Immature natural killer cell (primary cell): ENCODE measurements around the gene HKDC1. TPM values are rescaled to one million over a fixed set of nuclear protein-coding genes. Genes with fewer than 3 reads are reported as not detected.
"Not testable (repeated sequence)": the region's sequence is repeated elsewhere in the genome, so short reads cannot be mapped to it uniquely, and the experiment has no call there.

Source experiments
- DNase-seq, 3 donors: peaks; one replicate each; pipeline ENCODE4 v3.0.0; 2022; ENCODE audit warnings: mixed read lengths in 1 of 3
- H3K27ac Mint-ChIP-seq, 6 donors: one replicate each; pipeline ENCODE4 v1.8.0; 2020; ENCODE audit warnings: mixed read lengths in 6 of 6, mild to moderate bottlenecking in 5 of 6, inconsistent platforms in 4 of 6, moderate library complexity in 3 of 6
- H3K27me3 Mint-ChIP-seq, 3 donors: one replicate each; pipeline ENCODE4 v1.8.0; 2020 to 2021; ENCODE audit warnings: low read depth in 3 of 3, mild to moderate bottlenecking in 3 of 3, mixed read lengths in 3 of 3, moderate library complexity in 3 of 3, inconsistent platforms in 1 of 3
- H3K36me3 Mint-ChIP-seq, 3 donors: one replicate each; pipeline ENCODE4 v1.8.0; 2020; ENCODE audit warnings: mixed read lengths in 3 of 3, inconsistent platforms in 2 of 3, mild to moderate bottlenecking in 2 of 3
- H3K4me1 Mint-ChIP-seq, 2 donors: one replicate each; pipeline ENCODE4 v1.8.0; 2020; ENCODE audit warnings: inconsistent platforms in 2 of 2, mild to moderate bottlenecking in 2 of 2, mixed read lengths in 2 of 2, moderate library complexity in 1 of 2
- H3K4me3 Mint-ChIP-seq, 5 donors: one replicate each; pipeline ENCODE4 v1.8.0; 2020; ENCODE audit warnings: mild to moderate bottlenecking in 5 of 5, mixed read lengths in 5 of 5, inconsistent platforms in 3 of 5, moderate library complexity in 3 of 5
- H3K9me3 Mint-ChIP-seq, 6 donors: one replicate each; pipeline ENCODE4 v1.8.0; 2020; ENCODE audit warnings: mild to moderate bottlenecking in 6 of 6, mixed read lengths in 6 of 6, inconsistent platforms in 4 of 6, moderate library complexity in 3 of 6
- polyA plus RNA-seq, 3 donors: library from polyadenylated mRNA; unstranded; fragments of 300-500 nt; fragmentation: Illumina TruSeq; gene quantifications; one replicate each; pipeline ENCODE4 v1.2.3, GENCODE V29; 2021

The HKDC1 gene
- polyA plus RNA-seq, 3 donors from 2014 or later = 0.16 TPM; not detected in 2

DNA sequence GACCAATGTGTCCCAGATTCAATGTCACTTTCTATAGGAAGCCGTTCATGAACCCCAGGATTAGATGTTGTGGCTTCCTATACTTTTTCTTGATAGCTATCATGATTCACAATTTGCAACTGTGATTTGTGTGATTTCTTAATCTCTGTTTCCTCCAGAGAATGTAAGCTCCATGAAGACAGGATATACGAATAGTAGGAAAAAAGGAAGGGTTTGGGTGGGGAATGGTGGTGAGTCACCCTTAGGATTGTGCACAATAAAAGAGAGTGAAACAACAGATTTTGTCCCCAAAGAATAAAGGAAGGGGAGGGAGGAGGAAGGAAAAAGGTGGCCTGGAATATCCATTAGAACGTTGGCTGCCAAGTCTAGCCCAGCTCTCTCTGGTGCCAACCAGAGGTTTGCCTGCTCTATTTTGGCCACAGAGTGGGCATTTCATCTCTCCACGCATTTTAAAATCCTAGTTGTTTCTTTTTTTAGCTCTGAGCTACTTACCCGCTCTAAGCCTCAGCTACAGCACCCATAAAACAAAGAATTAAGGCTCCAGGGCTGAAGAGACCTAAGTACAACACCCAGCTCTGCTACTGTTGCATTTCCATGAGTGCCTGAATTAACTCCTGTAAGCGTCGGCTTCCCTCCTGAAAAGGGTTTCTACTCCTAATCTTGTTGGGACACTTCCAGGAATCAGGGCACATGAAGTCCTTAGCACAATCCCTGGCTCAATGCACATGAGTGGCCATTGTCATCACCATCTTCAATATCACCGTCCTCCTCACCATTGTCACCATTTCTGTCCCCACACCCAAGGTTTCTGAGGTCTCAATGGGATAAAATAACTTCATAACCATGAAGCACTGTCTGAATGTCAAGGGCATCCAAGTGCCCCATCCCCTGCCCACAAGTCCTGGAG, 61.6 kb downstream of the HKDC1 start:
- H3K9me3 Mint-ChIP-seq = no peaks in the 10 kb centered on the region
- no peaks in the 10 kb centered on the region for H3K36me3 Mint-ChIP-seq
- H3K27me3 Mint-ChIP-seq = peaks cover 0 to 5% (median 2%) of the 10 kb centered on the region in 3 donors
- no peak for DNase-seq
- H3K4me3 Mint-ChIP-seq = no peak overlapping the region
- no peaks in the 10 kb centered on the region for H3K4me1 Mint-ChIP-seq
- no peak overlapping the region for H3K27ac Mint-ChIP-seq

- not testable (repeated sequence) for H3K36me3 Mint-ChIP-seq, H3K9me3 Mint-ChIP-seq, H3K27ac Mint-ChIP-seq, H3K27me3 Mint-ChIP-seq, DNase-seq, H3K4me1 Mint-ChIP-seq, H3K4me3 Mint-ChIP-seq
These were observed 64.3 kb downstream of the HKDC1 start for GRCh38 chr10:69284402-69284801.

DNA sequence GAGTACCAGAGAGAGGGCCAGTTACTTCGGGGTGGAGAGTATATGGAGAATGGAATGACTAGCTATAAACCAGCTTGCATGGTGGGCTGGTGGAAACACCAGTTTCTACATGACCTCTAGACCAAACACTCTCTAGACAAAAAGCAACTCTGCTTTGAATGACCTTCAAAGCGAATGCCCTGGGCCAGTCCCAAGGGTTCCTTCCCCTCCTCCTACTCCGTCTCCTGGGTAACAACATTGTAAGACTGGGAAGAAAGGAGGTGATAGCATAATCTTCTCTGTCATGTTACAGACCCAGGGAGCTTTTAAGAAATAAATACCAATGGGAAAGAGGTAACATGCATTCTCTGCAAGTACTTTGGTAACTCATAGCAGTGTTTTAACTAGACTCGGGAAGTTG, 65.6 kb downstream of the HKDC1 start:
- Mint-ChIP-seq H3K4me3 (no peak overlapping the region), H3K27me3 (peaks cover 0 to 8% (median 2%) of the 10 kb centered on the region in 3 donors), H3K4me1 (no peaks in the 10 kb centered on the region), H3K27ac (no peak overlapping the region), H3K36me3 (no peaks in the 10 kb centered on the region), H3K9me3 (no peaks in the 10 kb centered on the region)
- no peak for DNase-seq

GRCh38 chr10:69287181-69287580, 67.0 kb downstream of the HKDC1 start:
- Mint-ChIP-seq H3K36me3 (no peaks in the 10 kb centered on the region), H3K4me1 (no peaks in the 10 kb centered on the region), H3K27me3 (peaks cover 0 to 3% (median 2%) of the 10 kb centered on the region in 3 donors), H3K4me3 (no peak overlapping the region), H3K27ac (no peak overlapping the region), H3K9me3 (no peaks in the 10 kb centered on the region)
- DNase-seq = no peak

DNA sequence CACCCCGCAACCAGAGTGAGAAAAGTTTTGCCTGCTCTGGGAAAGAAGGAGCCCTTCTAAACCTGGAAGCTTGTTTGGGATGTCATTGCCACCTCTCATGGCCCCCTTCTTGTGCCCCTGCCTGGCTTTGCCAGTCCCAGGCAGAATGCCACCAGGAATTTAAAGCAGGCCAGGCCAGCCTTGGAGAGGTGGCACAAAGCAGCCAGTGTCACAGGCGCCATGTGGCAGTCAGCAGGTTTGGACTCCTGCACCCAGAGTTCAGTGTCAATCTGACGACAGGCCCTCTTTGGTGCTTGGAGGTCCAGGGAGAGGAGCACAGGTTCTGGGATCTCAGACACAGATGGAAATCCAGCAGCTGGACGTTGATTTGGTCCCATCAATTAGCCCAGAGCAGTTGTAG, 70.9 kb downstream of the HKDC1 start:
- Mint-ChIP-seq H3K9me3 (no peaks in the 10 kb centered on the region), H3K36me3 (no peaks in the 10 kb centered on the region), H3K27ac (no peak overlapping the region), H3K27me3 (peaks cover under 1 to 3% (median 2%) of the 10 kb centered on the region in 3 donors), H3K4me3 (no peak overlapping the region), H3K4me1 (no peaks in the 10 kb centered on the region)
- no peak for DNase-seq

DNA sequence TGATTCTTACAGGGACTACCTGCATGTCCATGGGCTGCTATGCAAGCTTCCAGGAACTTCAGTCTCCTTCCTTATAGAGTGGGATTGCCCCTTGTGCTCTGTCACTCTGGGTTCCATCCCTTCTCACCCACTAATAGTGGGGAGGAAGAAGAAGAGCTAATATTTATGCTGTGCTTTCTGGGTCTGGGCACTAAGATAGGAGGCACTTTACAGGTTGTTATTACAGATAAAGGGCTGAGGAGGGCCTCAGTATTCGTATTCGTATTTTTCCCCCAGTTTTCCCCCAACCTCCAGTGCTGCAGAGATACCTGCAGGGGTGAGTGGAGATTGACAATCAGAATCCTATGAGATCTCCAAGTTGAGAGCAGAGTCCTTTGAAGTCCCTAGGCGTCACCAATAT, 72.3 kb downstream of the HKDC1 start:
- no peak for DNase-seq
- H3K27me3 Mint-ChIP-seq = peaks cover 0 to 4% (median 3%) of the 10 kb centered on the region in 3 donors
- H3K36me3 Mint-ChIP-seq = no peaks in the 10 kb centered on the region

GRCh38 chr10:69295027-69295636, 75.0 kb downstream of the HKDC1 start:
- H3K36me3 Mint-ChIP-seq = no peaks in the 10 kb centered on the region

More for the DNA sequence above, 72.3 kb downstream of the HKDC1 start:
- Mint-ChIP-seq H3K4me3 (no peak overlapping the region), H3K9me3 (no peaks in the 10 kb centered on the region), H3K4me1 (no peaks in the 10 kb centered on the region), H3K27ac (no peak overlapping the region)

GRCh38 chr10:69303632-69304051, 83.5 kb downstream of the HKDC1 start:
- no peak for DNase-seq
- Mint-ChIP-seq H3K4me3 (no peak overlapping the region), H3K9me3 (no peaks in the 10 kb centered on the region), H3K4me1 (no peaks in the 10 kb centered on the region), H3K36me3 (no peaks in the 10 kb centered on the region), H3K27ac (no peak overlapping the region), H3K27me3 (peaks cover 0 to 6% (median 2%) of the 10 kb centered on the region in 3 donors)

More at GRCh38 chr10:69295027-69295636, 75.0 kb downstream of the HKDC1 start:
- Mint-ChIP-seq H3K4me1 (no peaks in the 10 kb centered on the region), H3K9me3 (no peaks in the 10 kb centered on the region), H3K27me3 (peaks cover 0 to 4% (median 3%) of the 10 kb centered on the region in 3 donors), H3K4me3 (no peak overlapping the region), H3K27ac (no peak overlapping the region)
- DNase-seq = no peak

- Mint-ChIP-seq H3K36me3 (no peaks in the 10 kb centered on the region), H3K4me3 (no peak overlapping the region), H3K4me1 (no peaks in the 10 kb centered on the region), H3K9me3 (no peaks in the 10 kb centered on the region), H3K27ac (no peak overlapping the region), H3K27me3 (peaks cover 0 to 6% (median 2%) of the 10 kb centered on the region in 3 donors)
- DNase-seq = no peak
These were observed 86.3 kb downstream of the HKDC1 start for GRCh38 chr10:69306421-69306820.

- Mint-ChIP-seq H3K27me3 (peaks cover 0 to 5% (median 2%) of the 10 kb centered on the region in 3 donors), H3K9me3 (no peaks in the 10 kb centered on the region), H3K36me3 (no peaks in the 10 kb centered on the region), H3K4me3 (no peak overlapping the region), H3K4me1 (no peaks in the 10 kb centered on the region), H3K27ac (no peak overlapping the region)
- no peak for DNase-seq
These were observed 87.3 kb downstream of the HKDC1 start for GRCh38 chr10:69307434-69307833.

- not testable (repeated sequence) for DNase-seq, H3K4me3 Mint-ChIP-seq, H3K9me3 Mint-ChIP-seq, H3K27me3 Mint-ChIP-seq, H3K4me1 Mint-ChIP-seq, H3K36me3 Mint-ChIP-seq, H3K27ac Mint-ChIP-seq
These were observed 88.2 kb downstream of the HKDC1 start for GRCh38 chr10:69308304-69308703.

DNA sequence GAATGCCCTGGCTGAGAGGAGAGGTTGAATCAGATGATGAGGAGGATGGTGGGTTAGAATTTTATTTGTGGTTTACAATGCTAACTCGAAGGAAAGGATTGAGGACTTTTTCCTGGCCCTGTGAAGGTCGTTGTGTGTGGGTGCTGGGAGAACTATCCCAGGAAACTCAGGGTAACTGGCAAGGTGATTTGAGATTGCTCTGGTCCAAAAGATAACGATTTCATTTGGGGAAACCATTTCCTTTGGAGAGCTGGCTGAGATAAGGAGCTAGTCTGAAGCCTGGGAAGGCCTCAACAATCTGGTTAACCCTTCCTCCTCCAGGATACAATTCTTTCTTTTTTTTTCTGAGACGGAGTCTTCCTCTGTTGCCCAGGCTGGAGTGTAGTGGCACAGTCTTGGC, 91.2 kb downstream of the HKDC1 start:
- no peak for DNase-seq
- Mint-ChIP-seq H3K27me3 (peaks cover 0 to 2% (median 0%) of the 10 kb centered on the region in 3 donors), H3K36me3 (no peaks in the 10 kb centered on the region), H3K27ac (peak overlapping the region in 1 of 6 donors; percentile 61), H3K4me1 (peaks cover 0 to 2% of the 10 kb centered on the region in 2 donors), H3K4me3 (no peak overlapping the region), H3K9me3 (no peaks in the 10 kb centered on the region)

DNA sequence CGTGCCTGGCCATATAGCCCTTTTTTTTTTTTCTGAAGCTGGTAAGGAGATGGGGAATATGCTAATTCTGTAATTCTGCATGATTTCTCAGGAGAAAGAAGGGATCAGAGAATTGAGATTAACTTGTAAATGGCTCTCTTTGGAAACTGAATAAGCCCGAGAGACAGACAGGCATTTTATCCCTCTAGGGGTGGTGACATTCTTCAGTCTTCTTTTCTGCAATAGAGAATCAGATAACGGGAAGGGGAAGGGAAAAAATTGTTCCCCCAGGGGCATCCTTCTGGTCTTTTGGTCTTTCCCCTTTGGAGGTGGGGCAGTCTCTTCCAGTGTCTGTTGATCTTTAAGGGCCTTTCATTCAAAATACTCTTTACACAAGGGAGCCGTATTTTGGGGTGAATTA, 92.4 kb downstream of the HKDC1 start:
- peaks cover 0 to 2% (median 2%) of the 10 kb centered on the region in 3 donors for H3K27me3 Mint-ChIP-seq
- peak overlapping the region in 1 of 6 donors; percentile 58 for H3K27ac Mint-ChIP-seq
- H3K9me3 Mint-ChIP-seq = no peaks in the 10 kb centered on the region
- H3K36me3 Mint-ChIP-seq = no peaks in the 10 kb centered on the region
- H3K4me1 Mint-ChIP-seq = peaks cover 5 to 7% of the 10 kb centered on the region in 2 donors
- H3K4me3 Mint-ChIP-seq = no peak overlapping the region
- DNase-seq = no peak

DNA sequence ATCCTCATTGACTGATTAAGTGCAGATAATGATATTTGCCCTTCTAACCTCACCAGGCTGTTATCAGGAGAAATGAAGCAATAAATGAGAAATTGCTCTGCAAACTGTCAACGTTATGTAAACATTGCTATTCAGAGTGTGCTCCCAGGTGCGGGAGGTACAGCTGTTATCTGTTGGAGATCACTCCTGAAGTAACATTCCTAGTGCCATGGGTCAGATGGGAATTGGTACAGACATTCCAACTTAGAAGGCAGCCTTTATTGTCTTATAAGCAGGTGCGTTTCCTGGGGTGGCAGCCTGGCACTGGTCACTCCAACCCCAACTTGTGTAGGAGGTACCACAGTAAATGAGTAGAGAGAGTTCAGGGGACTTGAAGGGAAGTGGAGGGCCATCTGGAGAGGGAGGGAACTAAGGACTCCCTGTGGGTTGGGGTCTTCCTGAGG, 95.0 kb downstream of the HKDC1 start:
- Mint-ChIP-seq H3K36me3 (no peaks in the 10 kb centered on the region), H3K4me1 (peaks cover 21 to 23% of the 10 kb centered on the region in 2 donors), H3K4me3 (peak overlapping the region in 1 of 5 donors; percentile 11), H3K9me3 (no peaks in the 10 kb centered on the region), H3K27ac (peak overlapping the region in 1 of 6 donors; percentile 8), H3K27me3 (peaks cover 6 to 8% (median 6%) of the 10 kb centered on the region in 3 donors)
- no peak for DNase-seq
